ENCODE results near the gene RPGRIP1L.

The RPGRIP1L gene

DNA sequence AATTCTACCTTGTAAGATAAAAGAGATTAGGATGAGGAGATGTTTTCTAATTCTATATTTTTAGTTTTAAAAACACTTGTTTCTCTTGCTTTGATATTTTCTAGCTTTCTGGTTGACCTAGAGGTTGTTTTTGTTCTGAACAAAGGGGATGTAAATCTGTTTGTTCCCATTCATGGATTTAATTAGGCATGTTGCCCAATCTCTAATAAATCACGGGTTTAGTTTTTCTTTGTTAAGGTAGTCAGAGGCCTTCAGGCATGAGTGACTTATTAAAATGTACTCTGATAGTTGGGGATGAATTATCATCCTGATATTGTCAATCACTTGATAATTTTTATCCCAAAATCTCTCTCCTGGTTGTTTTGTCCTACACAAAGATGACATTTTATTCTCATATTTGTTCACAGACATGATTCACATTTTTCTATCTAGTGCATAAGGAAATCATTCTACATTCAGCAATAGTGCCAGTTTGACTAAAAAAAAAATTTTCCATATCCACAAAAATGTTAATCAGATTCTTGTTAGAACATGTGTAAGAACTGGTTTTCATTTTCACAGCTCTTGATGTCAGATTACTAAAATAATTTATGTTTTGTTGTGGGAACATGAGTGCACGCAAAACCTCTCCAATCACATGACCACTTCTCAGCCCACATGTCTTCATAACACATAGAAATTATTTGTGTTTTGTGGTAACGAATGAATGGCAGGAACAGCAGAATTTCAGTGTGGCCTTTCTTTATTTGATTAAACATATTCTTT, 105.0 kb downstream of the RPGRIP1L start:
- DNase-seq: no peak

GRCh38 chr16:53597776-53598175, 105.9 kb downstream of the RPGRIP1L start:
- DNase-seq: no peak

DNA sequence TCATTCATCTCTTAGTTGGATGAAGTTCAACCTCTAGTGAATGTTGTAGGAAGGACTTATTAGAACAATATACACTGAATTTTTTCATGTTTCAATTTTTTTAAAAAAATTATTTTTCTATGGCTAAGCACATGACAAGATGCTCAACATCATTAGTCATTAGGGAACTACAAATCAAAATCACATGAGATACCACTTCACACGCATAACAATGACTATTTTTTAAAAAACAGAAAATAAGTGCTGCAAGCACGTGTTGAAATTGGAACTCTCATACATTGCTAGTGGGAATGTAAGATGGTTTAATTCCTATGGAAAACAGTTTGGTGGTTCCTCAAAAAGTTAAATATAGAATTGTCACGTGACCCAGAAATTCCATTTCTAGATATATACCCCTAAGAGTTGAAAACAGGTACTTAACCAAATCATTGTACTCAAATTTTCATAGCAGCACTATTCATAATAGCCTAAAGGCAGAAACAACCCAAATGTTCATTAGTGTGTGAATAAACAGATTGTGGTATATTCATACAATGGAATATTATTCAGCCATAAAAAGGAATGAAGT, 115.5 kb downstream of the RPGRIP1L start:
- DNase-seq: no peak

DNA sequence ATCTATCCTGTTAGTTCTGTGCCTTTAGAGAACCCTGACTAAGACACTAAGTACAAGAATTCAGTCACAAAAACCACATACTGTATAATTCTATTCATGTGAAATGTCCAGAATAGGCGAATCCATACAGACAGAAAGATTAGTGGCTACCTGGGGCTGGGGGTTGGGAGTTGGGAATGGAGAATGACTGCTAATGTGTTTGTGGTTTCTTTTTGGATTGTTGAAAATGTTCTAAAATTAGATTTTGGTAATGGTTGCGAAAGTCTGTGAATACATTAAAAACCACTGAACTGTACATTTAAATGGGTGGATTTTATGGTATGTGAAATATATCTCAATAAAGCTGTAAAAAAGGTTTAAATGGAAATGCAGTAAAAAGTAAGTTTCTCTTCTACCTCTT, 120.3 kb downstream of the RPGRIP1L start:
- no peak for DNase-seq

GRCh38 chr16:53581784-53582183, 121.9 kb downstream of the RPGRIP1L start:
- no peak for DNase-seq

- no peak for DNase-seq
Observed at GRCh38 chr16:53580038-53580802, 123.4 kb downstream of the RPGRIP1L start.

DNA sequence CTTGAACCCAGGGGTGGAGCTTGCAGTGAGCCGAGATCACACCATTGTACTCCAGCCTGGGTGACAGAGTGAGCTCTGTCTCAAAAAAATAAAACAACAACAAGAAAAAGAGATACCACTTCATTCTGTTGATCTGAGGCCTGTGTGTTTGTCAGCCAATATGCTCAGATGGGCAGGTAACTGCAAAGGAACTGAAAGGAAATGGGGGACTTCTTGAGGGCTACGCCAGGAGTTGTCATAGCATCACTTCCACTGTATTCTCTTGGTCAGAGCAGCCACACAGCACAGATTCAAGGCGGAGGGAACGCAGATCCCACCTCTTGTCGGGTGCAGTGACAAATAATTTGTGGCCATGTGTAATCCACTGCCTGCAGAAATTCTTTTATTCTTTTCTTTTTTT, 126.8 kb downstream of the RPGRIP1L start:
- DNase-seq: no peak

DNA sequence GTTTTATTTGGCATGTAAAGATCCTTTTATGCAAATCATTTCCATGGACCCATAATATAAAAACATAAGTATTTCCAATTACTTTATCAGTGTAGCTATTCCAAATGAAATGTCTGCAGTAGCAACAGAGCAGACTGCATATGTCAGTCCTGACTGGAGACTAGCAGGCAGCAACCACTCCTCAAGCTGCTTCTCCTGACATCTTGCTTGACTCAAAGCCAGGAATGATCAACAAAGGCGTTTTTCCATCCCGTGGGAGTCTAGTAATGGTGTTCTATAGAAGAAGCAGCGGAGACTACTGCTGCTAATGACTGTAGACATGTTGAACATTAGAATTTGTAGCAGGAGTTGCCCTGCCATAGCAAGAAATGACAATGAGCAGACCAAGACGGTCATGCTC, 127.4 kb downstream of the RPGRIP1L start:
- no peak for DNase-seq

DNA sequence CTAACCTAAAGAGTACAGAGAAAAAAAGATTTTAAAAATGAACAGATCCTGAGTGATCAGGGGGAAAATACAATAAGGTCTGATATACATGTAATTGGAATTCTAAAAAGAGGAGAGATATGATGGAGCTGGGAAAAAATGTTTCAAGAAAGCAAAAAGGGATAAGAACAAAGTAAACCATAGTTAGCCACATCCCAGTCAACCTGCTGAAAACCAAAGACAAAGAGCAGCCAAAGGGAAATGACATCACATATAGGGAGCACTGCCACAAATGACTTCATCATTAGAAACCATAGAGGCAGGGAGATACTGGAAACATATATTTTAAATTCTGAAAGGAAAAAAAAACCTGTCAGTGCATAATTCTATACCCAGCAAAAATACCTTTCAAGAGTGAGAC, 131.9 kb downstream of the RPGRIP1L start:
- DNase-seq: no peak

DNA sequence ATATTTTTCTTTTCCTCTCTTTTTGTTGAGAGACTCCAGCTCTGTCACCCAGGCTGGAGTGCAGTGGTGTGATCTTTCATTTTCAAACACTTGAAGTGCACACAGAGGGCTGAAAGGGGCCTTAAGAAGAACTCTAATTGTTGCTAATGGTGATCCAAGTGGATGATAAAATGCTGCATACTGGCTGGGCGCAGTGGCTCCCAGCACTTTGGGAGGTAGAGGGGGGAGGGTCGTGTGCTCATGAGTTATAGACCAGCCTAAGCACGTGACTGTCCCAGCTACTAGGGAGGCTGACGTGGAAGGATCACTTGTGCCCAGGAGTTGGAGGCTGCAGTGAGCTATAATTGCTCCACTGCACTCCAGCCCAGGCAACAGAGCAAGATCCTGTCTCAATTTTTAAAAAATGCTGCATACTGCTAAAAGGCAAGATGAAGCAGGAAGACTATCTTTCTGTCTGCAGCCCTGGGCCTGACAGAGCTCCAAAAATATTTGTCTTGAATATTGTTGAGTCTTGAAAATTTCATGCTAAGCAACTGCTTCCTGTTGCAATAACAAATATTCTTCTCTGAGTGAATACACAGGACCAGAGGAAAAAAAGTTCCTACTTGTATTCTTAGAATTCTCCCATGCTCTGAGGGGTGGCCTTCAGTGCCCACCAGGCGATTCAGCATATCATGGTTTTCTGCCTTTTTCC, 137.0 kb downstream of the RPGRIP1L start:
- no peak for DNase-seq

DNA sequence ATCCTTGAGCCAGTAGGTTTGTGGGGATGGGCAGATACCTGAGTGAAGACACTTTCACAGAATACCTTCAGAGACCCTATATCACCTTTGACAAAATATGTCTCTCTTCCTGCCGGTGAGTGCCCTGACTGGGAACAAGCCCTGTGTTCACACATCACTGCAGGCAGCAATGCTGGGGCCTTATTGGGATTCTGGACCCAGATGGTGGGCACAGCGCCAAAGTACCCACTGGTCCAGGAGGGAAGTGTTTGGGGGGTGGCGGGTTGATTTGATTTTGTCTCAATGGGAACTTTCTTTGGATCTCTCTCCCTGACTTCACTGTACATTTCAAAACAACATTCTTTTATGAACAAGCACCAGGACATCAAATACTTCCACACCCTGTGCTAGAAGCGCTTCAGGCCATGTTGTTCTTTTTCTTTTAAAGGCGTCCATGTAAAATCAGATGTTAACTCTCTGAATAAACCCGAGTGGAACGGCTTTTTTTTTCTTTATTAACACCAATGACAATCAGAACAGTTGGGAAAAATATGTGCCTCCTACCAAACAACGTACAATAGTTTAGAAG, 138.3 kb downstream of the RPGRIP1L start:
- no peak for DNase-seq

- no peak for DNase-seq
Observed at GRCh38 chr16:53563426-53563825, 140.2 kb downstream of the RPGRIP1L start.

DNA sequence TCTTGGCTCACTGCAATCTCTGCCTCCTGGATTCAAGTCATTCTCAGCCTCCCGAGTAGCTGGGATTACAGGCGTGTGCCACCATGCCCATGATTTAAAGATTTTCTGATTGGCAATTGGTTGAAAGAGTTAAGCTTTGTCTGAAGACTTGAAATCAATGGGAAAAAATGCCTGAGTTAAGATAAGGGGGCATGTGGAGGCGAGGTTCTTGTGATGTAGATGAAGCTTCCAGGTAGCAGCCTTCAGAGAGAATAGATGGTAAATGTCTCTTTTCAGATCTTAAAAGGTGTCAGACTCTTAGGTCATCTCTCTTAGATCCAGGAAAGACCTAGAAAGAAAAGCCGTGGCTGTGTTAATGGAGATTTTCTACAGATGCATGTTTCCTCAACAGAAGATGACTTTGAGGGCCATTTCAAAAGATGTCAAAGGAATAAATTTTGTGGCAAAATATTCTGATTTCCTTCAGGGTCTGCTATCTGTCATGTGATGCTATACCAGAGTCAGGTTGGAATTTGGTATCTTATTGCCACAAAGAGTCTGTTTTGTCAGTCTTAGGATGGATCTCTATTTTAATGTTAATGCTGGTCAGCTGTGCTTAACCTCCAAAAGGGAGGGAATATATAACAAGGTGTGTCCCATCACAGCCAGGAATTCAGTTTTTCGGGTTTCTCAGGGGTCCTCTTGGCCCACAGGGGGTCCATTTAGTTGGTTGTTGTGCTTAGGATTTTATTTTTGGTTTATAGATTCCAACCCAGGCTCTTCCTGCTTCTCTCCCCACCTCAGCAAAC, 142.4 kb downstream of the RPGRIP1L start:
- DNase-seq: no peak

DNA sequence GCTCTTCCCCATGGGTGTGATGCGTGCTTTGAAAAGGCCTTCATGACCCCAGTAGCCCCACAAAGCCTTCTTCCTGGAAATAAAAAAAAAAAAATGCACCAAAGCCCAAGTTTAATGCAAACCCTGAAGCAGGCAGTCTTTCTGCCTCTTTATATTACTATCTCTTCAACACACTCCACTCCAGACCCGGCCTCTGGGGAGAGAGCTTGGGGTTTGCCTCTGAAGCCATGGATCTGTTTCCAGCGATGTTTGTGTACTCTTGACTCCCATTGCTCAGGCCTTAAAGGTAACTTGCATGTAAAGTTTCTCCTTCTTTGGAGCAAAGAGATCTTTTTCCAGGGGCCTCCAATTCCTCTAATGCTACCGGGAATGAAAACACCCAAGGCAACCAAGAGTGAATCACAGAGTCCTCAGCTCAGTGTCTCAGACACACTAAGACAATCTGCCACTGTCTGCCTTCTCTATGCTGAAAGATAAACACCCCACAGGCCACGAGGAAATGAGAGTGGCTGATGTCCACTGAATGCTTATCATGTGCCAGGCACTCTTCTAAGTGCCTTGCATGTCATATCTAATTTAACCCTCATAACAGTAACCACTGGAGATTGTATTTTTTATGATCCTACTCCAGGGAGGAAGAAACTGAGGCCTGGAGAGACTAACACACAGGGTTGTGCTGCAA, 144.2 kb downstream of the RPGRIP1L start:
- DNase-seq: no peak

- no peak for DNase-seq
Observed at GRCh38 chr16:53558710-53559109, 144.9 kb downstream of the RPGRIP1L start.

DNA sequence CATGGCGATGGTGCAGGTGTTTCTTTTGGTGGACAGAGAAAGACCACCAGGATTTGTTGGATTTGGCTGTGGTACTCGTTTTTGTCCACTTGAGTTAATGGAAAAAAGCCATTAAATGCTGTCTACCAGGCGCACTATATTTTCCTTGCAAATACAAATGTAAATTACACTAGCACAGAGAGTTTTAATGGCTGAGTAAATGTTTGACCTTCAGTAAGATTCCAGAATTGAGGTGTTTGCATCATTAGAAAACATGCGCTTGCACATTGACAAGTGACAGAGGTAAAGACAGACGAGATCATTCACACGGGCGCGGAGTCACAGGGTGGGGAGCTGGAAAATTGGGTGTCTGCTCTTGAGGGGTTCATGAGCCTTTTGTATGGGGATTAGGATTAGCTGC, 147.1 kb downstream of the RPGRIP1L start:
- no peak for DNase-seq

DNA sequence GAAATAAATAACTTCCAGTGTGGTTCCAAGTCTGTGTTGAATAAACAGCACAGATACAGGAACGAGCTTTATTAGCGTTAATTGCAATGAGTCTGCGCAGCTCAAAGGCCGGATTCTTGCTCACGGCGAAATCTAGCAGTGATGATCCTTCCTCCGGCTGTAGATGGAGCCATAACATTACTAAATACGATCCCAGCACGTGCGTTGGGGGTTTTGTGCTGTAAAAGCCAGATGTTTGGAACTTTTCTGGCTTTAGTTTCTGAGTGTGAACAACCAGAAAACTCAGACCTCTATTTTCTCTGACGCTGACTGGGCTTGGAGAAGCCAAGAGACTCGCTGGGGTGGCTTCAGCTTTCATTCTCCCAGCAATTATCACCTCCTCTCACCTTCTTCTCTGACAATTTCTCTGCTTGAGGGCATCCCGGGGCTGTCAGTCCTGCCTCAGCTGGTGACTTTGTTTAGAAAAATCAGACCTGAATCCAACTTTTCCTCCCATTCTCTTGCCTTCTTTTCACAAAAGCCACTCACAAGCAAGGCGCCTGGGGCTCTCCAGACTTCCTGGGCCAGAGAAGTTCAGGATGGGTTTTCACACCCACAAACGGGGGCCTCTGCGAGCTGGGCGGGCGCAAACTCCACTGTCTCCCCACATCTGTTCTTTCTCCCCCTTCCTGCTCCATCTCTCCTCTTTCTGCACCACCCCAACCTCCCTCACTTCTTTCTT, 153.5 kb downstream of the RPGRIP1L start:
- peak; percentile 54 for DNase-seq
